HG02588 (cell line): ENCODE data around the gene GLMP.

Experiments used
- ATAC-seq: cut with Tn5 transposase; IDR thresholded peaks from one replicate; pipeline ENCODE4 v1.9.1; 2021; ENCODE audit warnings: mild to moderate bottlenecking, moderate library complexity; ENCODE audit not compliant: unreplicated experiment

The GLMP gene

DNA sequence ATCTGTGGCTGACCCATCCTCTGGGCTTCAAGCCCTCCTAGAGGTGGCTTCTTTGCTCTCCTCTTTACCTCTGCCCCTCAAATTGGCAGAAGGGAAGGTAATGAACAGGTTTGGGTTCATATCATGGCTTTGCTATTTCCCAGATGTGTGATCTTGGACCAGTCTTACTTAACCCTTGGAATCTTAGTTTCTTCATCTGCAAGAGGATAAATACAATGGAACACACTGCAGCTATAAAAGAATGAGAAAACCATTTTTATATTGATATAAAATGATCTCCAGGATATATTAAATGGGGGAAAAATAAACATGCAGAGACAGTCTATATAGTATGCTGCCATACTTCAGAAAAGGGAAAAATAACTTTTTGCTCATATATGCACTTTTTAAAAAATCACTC is 5.6 kb downstream of the GLMP start:
- ATAC-seq, result no peak

DNA sequence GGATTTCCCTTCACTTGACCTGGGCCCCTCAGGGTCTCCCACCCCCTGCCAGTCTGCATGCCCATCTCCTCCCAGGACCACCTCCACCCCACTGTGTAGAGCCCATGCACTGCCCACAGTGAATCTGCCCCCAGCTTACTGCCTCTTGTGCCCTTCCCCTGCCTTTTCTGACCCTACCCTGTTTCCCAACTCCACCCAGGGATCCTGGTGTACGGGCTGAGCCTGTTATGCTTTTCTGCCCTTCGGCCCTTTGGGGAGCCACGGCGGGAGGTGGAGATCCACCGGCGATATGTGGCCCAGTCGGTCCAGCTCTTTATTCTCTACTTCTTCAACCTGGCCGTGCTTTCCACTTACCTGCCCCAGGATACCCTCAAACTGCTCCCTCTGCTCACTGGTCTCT is 9.4 kb downstream of the GLMP start:
- ATAC-seq, result no peak

DNA sequence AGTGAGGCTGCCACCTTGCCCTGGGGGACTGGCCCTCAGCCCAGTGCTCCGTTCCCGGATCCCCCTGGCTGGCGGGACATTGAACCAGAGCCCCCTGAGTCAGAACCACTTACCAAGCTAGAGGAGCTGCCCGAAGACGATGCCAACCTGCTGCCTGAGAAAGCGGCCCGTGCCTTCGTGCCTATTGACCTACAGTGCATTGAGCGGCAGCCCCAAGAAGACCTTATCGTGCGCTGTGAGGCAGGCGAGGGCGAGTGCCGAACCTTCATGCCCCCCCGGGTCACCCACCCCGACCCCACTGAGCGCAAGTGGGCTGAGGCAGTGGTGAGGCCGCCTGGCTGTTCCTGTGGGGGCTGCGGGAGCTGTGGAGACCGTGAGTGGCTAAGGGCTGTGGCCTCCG is 10.0 kb downstream of the GLMP start:
- no peak for ATAC-seq

DNA sequence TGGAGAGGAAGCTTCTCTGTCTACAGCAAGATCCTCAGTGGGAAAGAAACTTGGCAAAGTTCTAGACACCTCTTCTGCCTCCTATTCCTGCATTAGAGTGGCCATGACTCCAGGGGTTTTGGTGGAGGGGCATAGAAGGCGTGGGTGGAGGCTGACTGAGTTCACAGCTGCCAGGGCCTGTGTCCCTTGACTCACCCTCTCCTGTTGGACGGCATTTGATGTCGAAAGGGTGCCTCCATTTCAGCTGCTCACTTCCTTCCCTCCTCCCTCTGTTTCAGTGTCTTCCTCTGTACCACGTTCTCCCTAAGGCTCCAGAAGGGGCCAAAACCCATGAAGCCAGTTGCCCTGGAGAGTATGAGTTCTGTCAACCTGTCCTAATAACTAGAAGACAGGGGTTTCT is 10.7 kb downstream of the GLMP start:
- ATAC-seq, result no peak

DNA sequence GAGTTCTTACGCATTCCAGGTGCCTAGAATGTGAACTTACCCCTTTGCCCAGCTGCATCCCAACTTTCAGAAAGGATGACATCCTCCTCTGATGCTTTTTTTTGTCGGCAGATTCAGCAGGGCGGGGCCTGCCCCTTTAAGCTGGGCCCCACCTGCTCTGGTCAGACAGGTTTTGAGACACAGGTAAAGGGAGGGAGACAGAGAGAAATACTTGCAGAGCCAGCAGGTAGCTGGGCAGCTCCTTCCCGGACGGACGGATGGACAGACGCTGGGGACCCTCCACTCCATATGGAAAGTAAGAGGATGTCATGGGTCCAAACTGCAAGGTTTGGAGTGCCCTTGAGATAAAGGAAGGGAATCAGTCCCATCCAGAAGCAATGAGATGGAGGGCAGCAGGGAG is 11.4 kb downstream of the GLMP start, which contains the start of gene TMEM79:
Gene TMEM79, plus strand, starts transcription at position 214 of the 400 bp plus-strand sequence. CDS start 902 bp downstream, outside the sequence.
- ATAC-seq, result no peak

DNA sequence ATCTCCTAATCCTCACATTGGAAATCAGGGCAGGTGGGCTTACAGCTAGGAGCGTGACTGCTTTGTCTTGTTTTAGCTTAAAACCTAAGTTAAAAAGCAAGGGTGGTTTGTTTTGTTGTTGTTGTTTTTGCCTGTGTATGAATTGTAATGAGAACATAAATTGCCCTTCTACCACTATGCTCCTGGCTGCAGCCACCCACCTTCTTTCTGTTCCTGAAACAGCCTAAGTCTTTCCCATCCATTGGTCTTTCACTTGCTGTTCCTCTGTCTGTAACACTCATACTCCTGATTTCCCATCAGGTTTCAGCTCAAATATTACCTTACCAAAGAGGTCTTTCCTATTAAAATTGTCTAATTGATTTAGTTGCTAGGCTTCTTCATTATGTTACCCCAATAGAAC is 12.0 kb downstream of the GLMP start:
- ATAC-seq, result no peak

DNA sequence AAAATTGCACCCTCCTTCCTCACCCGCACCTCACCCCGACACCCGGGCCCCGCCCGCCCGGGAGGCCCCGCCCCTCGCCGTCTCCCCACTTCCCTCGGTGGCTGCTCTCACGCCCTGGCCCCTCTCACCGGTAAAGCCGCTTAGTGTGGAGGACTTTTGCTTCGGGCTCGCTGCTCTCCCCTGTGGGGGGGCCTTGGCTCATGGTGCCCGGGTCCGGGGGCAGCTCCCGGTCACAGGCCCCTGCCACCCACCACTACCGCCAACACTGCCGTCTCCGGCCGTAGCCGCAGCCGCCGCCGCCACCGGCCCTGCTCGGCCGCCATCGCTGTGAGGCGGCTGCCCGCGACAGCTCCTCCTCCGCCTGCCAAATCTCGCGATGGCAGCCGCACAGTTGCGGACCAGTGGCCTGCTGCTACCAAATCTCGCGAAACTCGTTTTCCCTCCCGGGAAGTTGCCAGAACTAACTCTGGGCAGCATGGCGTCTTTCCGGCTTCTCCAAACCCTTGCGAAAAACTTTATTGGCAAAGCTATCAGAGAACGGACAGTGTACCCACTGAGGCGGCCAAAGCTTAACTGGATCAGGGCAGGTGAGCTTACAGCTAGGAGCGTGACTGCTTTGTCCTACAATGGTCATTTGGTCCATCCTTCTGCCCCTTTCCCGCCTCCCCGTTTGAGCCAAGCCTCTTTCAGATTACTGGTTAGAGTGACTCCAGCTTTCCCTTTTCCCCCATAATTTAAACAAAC is 12.8 kb downstream of the GLMP start, which contains the start of gene SMG5:
Gene SMG5, minus strand, starts transcription at position 347 of the 744 bp plus-strand sequence. Its CDS starts 145 bp downstream, at position 202.
- peak; percentile 80 for ATAC-seq

DNA sequence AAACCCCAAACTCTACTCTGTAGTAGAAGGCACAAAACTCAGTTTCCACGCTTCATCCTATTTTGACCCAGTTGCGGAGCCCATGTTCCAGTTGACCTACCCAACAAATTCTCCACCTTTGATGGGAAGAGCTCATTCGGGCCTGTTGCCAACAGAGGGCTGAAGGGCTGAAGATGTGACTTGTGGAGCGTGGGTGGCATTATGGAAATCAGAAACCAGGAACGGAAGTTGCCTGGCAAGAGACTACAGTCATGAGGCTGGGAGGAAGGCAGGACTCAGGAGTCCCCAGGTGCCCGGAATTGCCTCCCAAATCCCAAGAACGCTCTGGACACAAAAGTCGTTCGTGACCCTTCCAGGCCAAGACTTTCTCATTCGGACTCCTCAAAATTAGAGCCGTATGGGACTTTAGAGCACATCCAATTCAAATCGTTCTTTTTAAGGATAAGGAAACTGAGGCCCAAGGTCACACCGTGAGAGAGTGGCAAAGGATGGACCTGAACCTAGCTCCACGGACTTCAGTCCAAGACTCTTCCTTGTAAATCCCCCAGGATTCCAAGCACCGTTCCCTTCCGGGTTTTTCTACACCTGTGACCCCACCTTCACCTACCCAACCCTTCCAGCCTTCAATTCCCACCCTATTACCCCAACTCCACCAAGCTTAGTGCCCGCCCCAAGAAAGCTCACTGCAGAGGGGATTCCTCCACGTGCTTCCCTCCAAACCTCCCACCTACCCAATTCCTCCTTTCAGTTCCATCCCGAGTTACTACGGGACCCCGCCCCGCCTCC is 13.6 kb downstream of the GLMP start:
- ATAC-seq, result no peak

DNA sequence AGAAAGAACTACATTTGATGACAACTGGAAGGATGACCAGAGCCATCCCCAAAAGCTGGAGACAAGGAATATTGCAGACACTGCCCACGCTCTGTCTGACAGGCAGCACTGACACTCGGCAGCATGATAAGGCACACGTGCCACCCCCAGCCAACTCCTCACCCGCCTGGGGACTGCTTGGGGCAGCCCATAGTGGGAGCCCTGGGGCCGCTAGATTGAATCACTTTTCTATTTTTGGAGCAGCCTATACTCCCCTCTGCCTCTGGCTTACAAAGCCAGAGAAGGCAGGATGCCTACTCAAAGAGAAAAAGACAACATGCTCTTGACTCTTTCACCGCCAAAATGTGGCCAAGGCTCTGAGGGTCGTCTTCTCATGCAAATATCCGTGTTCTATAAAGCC is 14.2 kb downstream of the GLMP start:
- ATAC-seq, result peak; percentile 39

DNA sequence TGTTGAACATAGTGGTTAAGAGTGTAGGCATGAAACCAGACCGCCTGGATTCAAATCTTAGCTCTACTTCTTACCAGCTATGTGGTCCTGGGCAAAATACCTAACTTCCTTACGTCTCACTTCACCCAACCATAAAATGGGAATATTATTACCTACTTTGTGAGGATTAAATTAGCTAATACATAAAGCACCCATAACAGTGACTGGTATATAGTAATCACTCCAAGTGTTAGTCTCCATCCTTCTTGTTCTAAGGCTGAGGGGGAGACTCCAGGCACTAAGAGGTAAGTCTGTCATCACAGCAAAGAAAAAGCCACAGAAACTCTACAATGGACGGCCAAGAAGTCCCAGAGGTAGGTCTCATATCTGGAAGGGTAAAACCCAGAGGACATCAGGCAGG is 15.6 kb downstream of the GLMP start:
- no peak for ATAC-seq

DNA sequence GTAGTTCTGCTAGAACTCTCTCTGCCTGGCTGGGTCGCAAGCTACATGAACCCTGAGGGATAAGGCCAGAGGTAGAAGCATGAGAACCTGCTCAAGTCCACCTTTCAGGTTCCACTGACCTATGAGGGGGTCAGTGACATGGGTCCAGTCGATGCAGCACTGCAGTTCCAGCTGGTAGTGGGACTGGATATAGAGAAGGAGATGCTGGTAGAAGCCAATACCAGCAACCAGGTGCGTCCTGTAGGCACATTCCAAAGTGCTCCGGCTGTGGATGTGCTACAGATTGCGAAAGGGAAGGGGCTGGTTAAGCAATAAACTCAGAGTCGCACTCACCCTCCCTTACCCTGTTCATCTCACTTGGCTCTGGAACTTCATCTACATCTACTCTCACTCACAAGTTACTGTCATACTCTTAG is 18.5 kb downstream of the GLMP start:
- no peak for ATAC-seq

DNA sequence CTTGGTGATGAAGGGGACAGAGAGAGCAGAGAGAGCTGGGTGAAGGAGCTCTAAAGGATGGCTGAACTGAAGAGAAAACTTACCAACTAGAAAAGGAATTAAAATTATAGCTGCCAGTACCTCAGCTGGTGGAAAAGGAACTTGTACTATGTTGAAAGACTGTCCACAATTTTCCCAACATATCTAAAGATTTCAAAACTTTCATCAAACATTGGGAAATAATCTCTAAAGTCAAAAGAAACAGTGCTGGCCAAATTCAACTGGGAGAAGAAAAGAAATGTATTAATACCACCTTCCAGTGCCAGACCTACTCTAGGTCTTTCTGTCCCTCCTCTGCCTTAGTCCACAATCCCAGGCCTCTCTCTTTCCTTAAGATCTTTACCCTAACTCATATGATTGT is 18.9 kb downstream of the GLMP start:
- no peak for ATAC-seq

DNA sequence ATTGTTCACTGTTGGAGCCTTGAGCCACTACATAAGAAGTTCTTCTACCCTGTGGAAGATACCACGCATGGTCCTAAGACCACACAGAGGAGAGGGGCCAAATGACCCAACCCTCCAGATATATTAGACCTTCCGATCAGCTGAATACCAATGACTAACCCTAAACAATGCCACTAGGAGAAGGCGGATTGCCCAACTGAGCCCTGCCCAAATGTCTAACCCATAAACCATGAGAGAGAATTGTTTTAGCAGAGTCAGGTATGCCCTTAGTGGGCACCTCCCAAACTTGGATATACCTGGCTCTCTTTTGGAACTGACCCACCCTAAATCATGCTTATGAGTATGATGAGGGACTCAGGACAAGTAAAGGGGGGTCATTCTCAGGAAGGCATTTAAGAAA is 25.2 kb downstream of the GLMP start:
- no peak for ATAC-seq

DNA sequence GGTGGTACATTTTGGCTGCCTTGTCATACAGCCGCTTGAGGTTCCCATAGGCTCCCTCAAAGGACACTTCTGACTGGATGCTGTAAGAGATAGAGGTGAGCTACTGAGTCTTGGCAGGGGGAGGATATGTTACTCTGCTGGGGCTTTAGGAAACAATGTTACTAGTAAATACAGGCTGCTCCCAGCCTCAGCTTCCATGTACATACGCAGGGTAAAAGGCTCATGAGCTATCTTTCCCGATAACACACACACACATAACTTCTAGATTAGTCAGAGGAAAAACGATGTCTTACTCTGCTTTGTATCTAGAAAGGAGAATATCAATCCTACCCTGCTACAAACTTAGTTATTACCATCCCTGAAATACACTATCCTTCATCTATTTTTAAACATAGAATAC is 27.1 kb downstream of the GLMP start:
- no peak for ATAC-seq

DNA sequence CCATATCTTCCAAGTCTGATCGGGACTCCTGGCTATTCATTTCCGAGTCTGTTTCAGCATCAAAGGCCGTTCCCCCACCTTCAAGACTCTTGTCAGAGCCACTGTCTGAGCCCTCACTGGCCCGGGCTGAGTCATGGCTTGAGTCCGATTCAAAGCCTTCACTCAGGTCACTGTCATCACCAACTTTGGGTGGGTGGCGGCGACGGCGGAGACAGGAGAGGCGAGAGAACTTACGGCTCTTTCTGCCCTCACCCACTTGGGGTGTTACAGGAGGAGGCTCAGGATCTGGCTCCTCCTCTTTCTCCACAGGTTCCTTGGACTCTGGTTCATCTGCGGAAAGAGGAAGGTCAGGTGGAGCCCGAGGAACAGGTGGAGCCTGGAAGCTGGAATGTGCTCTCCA is 29.4 kb downstream of the GLMP start:
- ATAC-seq, result no peak

DNA sequence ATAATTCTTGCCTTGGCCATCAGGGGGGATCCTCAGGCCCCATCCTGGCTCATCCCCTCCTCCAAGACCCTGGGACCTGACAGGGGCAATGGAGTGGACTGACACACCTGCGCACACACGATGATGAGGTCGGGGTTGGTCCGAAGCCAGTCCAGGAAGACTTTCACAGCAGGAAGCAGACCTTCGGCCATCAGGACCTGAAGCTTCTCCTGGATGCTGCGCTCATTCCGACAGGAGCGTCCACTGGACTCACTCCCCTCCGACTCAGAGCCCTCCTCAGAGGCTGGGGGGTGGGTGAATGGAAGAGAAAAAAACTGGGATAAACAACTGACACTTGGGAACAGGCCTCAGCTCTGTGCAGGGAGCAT is 32.2 kb downstream of the GLMP start:
- no peak for ATAC-seq

DNA sequence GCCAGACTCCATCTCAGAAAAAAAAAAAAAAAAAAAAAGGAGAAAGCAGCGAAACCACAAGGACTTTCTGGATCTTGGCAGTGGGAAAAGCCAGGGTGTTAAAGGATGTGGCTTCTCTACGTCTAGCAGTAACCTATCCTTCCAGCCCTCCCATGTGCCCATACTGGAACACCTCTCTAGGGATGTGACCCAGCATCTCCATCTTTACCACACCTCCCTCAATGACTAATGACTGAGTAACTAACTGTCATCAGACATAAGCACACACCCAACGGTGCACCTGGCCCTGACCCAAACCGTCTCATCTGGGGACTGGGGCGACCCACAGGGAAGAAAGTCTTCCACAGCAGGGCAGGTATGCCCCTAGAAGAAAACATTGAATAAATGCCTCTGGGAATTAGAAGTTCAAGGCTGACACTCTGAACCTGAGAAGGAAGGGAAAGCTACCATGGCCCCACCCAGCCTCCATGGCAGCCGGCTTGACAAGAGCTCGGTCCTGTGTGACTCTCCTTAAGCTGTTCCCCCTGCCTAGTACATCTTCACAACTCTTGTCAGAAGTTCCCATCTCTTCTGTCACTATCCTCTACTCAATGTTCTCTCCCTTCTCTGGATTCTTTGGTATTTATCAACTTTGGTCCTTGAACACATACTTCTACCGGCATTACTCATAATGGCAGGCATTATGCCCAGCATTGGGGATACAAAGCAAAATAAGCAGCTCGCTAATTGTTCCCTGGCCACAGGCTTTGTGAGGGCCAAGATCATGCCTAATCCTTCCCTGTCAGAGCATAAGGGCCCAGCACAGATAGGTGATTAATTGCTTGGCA is 32.8 kb downstream of the GLMP start:
- ATAC-seq, result no peak

DNA sequence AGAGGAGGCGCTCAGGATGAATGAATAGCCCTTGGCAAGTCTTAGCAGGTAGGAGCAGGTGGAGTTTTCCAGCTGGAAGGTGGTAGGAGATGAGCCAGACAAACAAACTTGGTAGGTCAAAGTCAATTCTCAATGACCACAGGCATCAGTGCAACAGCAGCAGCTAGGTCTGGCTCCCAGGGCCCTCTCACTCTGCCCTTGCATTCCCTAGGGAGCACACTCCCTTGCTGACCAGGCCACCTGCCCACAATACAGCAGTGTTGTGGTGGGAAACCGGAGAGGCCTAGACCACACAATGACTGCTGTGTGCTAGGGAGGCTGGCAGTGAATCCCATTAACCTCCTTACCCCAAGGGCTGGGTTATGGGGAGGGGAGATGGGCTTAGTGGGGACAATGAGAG is 34.6 kb downstream of the GLMP start:
- ATAC-seq, result no peak

DNA sequence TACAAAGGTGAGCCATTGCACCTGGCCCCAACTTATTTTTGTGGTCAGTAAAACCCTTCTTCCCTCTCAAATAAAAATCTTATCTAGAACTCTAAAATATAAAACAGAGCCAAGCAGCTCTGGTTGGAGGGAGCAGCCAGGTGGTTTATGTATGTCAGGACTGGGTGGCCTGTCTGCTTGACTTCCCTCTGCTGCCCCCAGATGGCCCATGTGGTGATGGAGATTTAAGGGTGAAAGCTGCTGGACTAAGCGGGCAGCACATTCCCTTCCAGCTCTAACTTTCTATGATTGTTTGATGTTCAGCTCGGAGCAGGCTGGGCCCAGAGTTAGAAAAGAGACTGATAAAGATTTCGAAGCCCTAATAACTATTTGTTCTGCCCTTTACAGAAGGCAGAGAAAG is 35.7 kb downstream of the GLMP start:
- ATAC-seq, result no peak

DNA sequence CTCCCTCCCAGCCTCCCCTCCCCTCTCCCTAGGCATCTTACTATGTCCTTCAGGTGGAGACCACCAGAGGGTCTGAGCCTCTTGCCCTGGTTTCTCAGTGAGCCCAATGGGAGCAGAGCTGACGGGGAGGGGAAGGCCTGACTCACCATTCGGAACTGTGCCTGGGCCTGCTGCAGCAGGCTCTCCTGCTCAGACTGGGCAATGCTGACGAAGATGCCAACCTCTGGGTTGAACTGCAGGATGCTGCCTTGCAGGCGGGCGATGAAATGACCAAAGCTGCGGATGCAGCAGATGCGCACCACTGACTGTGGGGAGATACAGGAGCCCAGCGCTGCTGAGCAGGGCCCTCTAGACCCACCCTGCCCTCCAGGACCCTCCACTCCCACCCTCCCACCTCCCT is 36.6 kb downstream of the GLMP start:
- no peak for ATAC-seq

DNA sequence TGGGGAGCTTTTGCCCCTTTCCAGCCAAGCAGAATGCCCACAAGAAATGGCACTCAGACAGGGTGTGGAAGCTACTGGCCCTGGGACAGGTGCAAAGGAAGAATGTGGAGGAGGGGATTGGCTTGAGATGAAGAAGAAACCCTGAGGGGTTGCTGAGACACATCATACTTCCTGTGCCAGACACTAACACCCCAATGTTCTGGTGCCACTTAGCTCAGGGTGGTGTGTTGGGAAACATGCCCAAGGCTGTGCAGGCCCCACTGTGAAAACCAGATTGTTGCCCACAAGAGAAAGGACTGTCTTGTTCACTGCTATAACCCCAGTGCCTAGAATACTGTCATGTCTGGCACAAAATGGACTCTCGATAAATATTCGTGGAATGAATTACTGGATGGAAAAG is 37.8 kb downstream of the GLMP start:
- ATAC-seq, result no peak
